ENCODE measurements around the gene ITPRIP. TPM values are rescaled to one million over a fixed set of nuclear protein-coding genes. Genes with fewer than 3 reads are reported as not detected.

ITPRIP gene
- polyA plus RNA-seq, 1 experiment: 18.8 TPM

- Histone ChIP-seq H3K9me3 (ENCODE audit: control insufficient read depth, insufficient read depth, low read length) (no peaks in the 10 kb centered on the region; the same call in 1 of the 2 replicates), H3K4me3 (ENCODE audit: low read depth, low read length) (no peak overlapping the region), H3K27me3 (ENCODE audit: control insufficient read depth, insufficient read depth, low read length) (no peaks in the 10 kb centered on the region), H3K27ac (ENCODE audit: low read depth, low read length) (peak overlapping the region; percentile 11)
- ChIA-PET POLR2A (interaction anchor here (0.6 kb wide), 1 partner anchor 42 kb away, joined by 3 read pairs; no protein-coding TSS in a partner anchor), CTCF (interaction anchor here (1.0 to 5.3 kb wide), 6 partner anchors 12 to 42 kb away, joined by 4 to 38 read pairs (median 6); partner anchors contain the start of gene CFAP58)
- TF ChIP-seq CTCF (IDR thresholded peaks at IDR 0.05; ENCODE audit: low read depth, low read length): no peak
- DNase-seq (ENCODE audit: low read depth, low spot score): no peak
Observed at GRCh38 chr10:104311184-104311720, 27.0 kb downstream of the ITPRIP start.

GRCh38 chr10:104309980-104310978, 28.0 kb downstream of the ITPRIP start:
- H3K4me3 ChIP-seq (ENCODE audit: low read depth, low read length): no peak overlapping the region
- POLR2A ChIA-PET: interaction anchor here (0.8 kb wide), 1 partner anchor 28 kb away, joined by 4 read pairs; the partner anchor contains the start of gene ITPRIP
- no peak for TF ChIP-seq CTCF (IDR thresholded peaks at IDR 0.05; ENCODE audit: low read depth, low read length)
- no peak for DNase-seq (ENCODE audit: low read depth, low spot score)
- no peaks in the 10 kb centered on the region for H3K27me3 ChIP-seq (ENCODE audit: control insufficient read depth, insufficient read depth, low read length)
- H3K9me3 ChIP-seq (ENCODE audit: control insufficient read depth, insufficient read depth, low read length): no peaks in the 10 kb centered on the region; the same call in 1 of the 2 replicates
- peak overlapping the region; percentile 69 for H3K27ac ChIP-seq (ENCODE audit: low read depth, low read length)
- CTCF ChIA-PET: interaction anchor here (1.3 to 5.3 kb wide), 4 partner anchors 11 to 43 kb away, joined by 4 to 38 read pairs (median 10); no protein-coding TSS in a partner anchor

- Histone ChIP-seq H3K27ac (ENCODE audit: low read depth, low read length) (no peak overlapping the region), H3K9me3 (ENCODE audit: control insufficient read depth, insufficient read depth, low read length) (peaks cover 5% of the 10 kb centered on the region; the same call in 1 of the 2 replicates), H3K4me3 (ENCODE audit: low read depth, low read length) (no peak overlapping the region), H3K27me3 (ENCODE audit: control insufficient read depth, insufficient read depth, low read length) (no peaks in the 10 kb centered on the region)
- DNase-seq (ENCODE audit: low read depth, low spot score): no peak
- no peak for TF ChIP-seq CTCF (IDR thresholded peaks at IDR 0.05; ENCODE audit: low read depth, low read length)
- POLR2A ChIA-PET: no interaction called here
- CTCF ChIA-PET: interaction anchor here (4.2 to 6.9 kb wide), 2 partner anchors 17 to 42 kb away, joined by 53 to 85 read pairs; no protein-coding TSS in a partner anchor
Observed at GRCh38 chr10:104308439-104308903, 29.8 kb downstream of the ITPRIP start.

GRCh38 chr10:104307576-104308438, 30.5 kb downstream of the ITPRIP start:
- Histone ChIP-seq H3K27me3 (ENCODE audit: control insufficient read depth, insufficient read depth, low read length) (no peaks in the 10 kb centered on the region), H3K4me3 (ENCODE audit: low read depth, low read length) (no peak overlapping the region), H3K9me3 (ENCODE audit: control insufficient read depth, insufficient read depth, low read length) (peaks cover 5% of the 10 kb centered on the region; the same call in 1 of the 2 replicates), H3K27ac (ENCODE audit: low read depth, low read length) (no peak overlapping the region)
- no peak for DNase-seq (ENCODE audit: low read depth, low spot score)
- TF ChIP-seq CTCF (IDR thresholded peaks at IDR 0.05; ENCODE audit: low read depth, low read length): no peak
- POLR2A ChIA-PET: interaction anchor here (2.4 kb wide), 1 partner anchor 22 kb away, joined by 8 read pairs; no protein-coding TSS in a partner anchor
- CTCF ChIA-PET: interaction anchor here (0.7 to 6.9 kb wide), 6 partner anchors 9 to 43 kb away, joined by 3 to 85 read pairs (median 13); no protein-coding TSS in a partner anchor
